IPS-18c (cell line): ENCODE results near the gene GRK6.
A peak's percentile ranks its signal among the peaks of the same experiment; 100 is the strongest.

ENCODE experiments used
- H3K4me3 ChIP-seq: 2 replicates; pipeline ENCODE4 v1.7.0; 2013; ENCODE audit warnings: low read depth, mild to moderate bottlenecking, low read length, moderate library complexity; ENCODE audit not compliant: insufficient read depth
- H3K9me3 ChIP-seq: one replicate; pipeline ENCODE4 v1.6.1; 2013; ENCODE audit warnings: mild to moderate bottlenecking, low read length, moderate library complexity; ENCODE audit not compliant: control insufficient read depth, insufficient read depth

The GRK6 gene

DNA sequence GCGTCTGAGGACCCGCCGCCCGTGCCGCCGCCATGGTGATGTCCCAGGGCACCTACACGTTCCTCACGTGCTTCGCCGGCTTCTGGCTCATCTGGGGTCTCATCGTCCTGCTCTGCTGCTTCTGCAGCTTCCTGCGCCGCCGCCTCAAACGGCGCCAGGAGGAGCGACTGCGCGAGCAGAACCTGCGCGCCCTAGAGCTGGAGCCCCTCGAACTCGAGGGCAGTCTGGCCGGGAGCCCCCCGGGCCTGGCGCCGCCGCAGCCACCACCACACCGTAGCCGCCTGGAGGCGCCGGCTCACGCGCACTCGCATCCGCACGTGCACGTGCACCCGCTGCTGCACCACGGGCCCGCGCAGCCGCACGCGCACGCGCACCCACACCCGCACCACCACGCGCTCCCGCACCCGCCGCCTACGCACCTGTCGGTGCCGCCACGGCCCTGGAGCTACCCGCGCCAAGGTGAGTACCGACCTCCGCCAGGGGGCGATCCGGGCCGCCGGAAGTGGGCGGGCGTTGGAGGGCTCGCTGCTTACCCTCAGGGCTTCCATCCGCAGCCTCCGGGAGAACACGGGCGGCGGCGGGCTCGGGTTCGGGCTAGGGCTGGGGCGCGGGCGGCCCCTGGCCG lies 28.7 kb downstream of the GRK6 start:
- H3K9me3 ChIP-seq, result peaks cover 4% of the 10 kb centered on the region

GRCh38 chr5:177455661-177456590 lies 29.4 kb downstream of the GRK6 start:
- Histone ChIP-seq H3K9me3 (no peaks in the 10 kb centered on the region), H3K4me3 (peak overlapping the region; percentile 76)

More for the DNA sequence above, 28.7 kb downstream of the GRK6 start:
- H3K4me3 ChIP-seq, result peak overlapping the region; percentile 76

- no peaks in the 10 kb centered on the region for H3K9me3 ChIP-seq
- no peak overlapping the region for H3K4me3 ChIP-seq
These were observed 30.1 kb downstream of the GRK6 start for GRCh38 chr5:177456591-177456964.

- Histone ChIP-seq H3K9me3 (no peaks in the 10 kb centered on the region), H3K4me3 (no peak overlapping the region; the same call in 1 of the 2 replicates)
These were observed 30.7 kb downstream of the GRK6 start for GRCh38 chr5:177456976-177457851.

DNA sequence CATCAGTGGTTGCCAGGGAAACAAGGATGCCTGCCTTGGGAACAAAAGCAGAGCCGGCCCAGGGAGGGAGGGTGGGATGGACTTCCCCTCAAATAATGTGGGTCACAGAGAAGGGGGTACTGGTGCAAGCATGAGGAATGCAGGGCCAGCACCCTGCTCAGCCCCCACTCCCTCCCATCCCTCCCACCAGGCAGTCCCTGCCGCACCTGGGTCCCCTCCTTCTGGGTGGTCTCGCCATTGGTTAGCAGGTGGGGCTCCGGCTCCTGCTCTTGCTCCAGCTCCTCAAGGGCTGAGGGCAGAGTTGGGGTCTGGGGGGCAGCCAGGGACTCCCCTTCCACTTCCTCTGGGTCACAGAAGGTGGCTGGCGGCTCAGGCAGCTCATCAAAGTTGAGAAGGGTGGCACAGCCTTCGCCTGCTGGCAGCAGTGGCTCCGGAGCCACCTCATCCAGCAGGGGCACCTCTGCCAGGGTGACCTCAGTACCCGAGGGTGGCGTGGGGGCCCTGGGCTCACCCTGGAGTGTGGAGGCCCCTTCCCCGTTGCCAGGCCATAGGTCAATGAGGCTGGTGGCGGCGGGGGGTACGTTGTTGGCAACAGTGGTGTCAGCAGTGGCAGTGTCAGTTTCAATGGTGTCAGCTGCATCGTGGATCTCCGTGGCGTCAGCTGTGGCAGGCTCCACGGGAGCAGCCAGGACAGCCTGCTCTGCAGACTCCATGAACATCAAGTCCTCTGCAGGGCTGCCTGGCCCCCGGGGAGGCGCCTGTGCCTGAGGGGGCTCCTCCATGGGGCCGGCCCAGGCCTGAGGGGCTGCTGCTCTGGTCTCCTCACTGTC lies 31.6 kb downstream of the GRK6 start:
- Histone ChIP-seq H3K9me3 (no peaks in the 10 kb centered on the region), H3K4me3 (no peak overlapping the region)

- H3K4me3 ChIP-seq, result no peak overlapping the region
These were observed 32.5 kb downstream of the GRK6 start for GRCh38 chr5:177458912-177459350.

DNA sequence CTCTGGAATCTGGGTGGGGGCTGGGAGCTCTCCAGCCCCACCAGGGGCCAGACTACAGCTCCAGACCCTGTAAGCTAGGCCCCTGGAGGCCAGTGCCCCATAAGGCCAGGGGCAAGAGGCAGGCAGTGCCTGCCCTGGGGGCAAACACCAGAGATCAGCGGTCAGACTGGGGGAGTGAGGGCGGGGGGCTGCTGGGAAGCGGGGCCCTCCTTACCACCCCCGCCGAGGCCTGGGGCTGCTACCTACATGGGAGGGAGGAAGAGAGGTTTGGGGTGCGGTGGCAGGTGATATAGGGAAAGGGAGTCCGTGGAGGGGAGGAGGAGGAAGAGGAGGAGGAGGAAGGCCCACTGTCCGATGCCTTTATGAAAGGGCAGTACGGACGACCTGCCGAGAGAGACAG lies 32.9 kb downstream of the GRK6 start:
- no peak overlapping the region for H3K4me3 ChIP-seq
- H3K9me3 ChIP-seq, result no peaks in the 10 kb centered on the region

More at GRCh38 chr5:177458912-177459350, 32.5 kb downstream of the GRK6 start:
- H3K9me3 ChIP-seq, result no peaks in the 10 kb centered on the region

- no peak overlapping the region for H3K4me3 ChIP-seq
- H3K9me3 ChIP-seq, result no peaks in the 10 kb centered on the region
These were observed 33.5 kb downstream of the GRK6 start for GRCh38 chr5:177459819-177460628.

DNA sequence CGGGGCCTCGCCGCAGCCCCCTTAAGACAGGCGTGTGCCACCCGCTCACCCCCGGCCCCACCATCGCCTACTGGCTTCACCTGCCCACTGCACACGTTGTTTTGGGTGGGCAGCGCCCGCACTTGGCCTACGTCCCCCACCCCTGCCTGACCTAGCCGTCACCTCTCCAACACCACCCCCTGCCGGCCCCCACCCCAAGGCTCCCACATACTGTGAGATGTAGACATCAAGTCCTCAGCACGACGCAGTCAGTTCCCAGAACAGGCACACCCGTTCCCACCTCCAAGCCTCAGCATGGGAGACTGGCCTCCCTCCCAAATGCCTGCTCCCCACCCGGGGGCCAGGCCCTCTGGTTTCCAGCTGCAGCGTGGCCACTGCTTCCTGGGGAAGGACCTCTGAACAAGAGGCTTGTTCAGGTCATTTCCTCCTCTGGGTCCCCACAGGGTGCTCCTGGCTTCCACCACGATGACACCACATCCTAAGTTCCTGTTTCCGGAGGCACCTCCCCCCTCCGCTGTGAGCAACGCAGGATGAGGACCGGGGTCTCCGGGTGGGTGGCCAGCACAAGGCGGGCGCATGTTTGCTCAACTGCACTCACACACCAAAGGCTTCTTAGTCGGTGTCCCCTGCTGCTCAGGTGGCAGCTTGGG lies 35.7 kb downstream of the GRK6 start:
- Histone ChIP-seq H3K4me3 (no peak overlapping the region), H3K9me3 (no peaks in the 10 kb centered on the region)

DNA sequence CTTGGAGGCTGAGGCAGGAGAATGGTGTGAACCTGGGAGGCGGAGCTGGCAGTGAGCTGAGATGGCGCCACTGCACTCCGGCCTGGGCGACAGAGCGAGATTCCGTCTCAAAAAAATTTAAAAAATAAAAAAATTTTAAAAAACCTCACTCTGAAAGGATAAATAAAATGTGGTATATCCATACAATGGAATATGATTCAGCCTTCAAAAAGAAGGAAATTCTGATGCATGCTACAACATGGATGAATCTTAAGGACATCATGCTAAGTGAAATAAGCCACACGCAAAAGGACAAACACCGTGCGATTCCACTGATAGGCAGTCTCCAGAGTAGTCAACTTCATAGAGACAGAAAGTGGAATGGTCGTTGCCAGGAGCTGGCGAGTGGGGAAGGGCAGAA lies 38.6 kb downstream of the GRK6 start:
- Histone ChIP-seq H3K4me3 (no peak overlapping the region), H3K9me3 (no peaks in the 10 kb centered on the region)

DNA sequence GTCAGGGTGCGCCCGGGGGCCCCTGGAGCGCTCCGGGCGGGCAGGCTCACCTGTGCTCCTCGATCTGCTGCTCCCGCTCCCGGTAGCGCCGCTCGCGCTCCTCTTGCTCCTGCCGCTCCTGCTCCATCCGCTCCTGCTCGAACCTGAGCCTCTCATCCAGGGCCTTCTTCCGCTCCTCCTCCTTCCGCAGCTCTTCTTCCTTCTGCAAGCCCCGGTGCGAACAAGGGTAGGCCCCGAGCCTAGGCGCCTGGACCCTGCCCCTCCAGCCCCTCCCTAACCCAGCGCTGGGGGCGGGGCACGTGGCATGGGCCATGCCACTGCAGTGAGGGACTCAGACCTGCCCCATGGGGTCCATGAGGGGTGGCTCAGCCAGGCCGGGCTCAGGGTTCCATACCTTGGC lies 40.4 kb downstream of the GRK6 start:
- H3K4me3 ChIP-seq, result no peak overlapping the region

DNA sequence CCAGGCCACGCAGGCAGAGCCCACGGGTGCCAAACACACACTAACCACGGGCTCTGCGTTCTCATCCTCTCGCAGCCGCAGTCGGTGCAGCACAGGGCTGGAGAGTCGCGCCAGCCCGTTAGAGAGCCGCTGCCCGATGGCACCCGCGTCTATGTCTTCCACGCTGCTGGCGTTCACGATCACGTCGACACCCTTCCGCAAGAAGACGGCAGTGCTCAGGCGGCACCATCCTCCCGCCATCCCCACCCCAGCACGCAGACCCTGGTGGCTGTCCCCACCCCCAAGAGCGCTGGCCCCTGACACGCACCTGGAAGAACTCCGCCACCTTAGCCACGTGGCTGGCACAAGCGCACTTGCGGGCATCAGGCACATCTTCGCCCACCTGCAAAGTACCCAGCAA lies 41.0 kb downstream of the GRK6 start:
- H3K4me3 ChIP-seq, result no peak overlapping the region
- H3K9me3 ChIP-seq, result no peaks in the 10 kb centered on the region

More for the DNA sequence above, 40.4 kb downstream of the GRK6 start:
- no peaks in the 10 kb centered on the region for H3K9me3 ChIP-seq

GRCh38 chr5:177468329-177468684 lies 41.8 kb downstream of the GRK6 start:
- Histone ChIP-seq H3K9me3 (no peaks in the 10 kb centered on the region), H3K4me3 (no peak overlapping the region; the same call in 1 of the 2 replicates)

DNA sequence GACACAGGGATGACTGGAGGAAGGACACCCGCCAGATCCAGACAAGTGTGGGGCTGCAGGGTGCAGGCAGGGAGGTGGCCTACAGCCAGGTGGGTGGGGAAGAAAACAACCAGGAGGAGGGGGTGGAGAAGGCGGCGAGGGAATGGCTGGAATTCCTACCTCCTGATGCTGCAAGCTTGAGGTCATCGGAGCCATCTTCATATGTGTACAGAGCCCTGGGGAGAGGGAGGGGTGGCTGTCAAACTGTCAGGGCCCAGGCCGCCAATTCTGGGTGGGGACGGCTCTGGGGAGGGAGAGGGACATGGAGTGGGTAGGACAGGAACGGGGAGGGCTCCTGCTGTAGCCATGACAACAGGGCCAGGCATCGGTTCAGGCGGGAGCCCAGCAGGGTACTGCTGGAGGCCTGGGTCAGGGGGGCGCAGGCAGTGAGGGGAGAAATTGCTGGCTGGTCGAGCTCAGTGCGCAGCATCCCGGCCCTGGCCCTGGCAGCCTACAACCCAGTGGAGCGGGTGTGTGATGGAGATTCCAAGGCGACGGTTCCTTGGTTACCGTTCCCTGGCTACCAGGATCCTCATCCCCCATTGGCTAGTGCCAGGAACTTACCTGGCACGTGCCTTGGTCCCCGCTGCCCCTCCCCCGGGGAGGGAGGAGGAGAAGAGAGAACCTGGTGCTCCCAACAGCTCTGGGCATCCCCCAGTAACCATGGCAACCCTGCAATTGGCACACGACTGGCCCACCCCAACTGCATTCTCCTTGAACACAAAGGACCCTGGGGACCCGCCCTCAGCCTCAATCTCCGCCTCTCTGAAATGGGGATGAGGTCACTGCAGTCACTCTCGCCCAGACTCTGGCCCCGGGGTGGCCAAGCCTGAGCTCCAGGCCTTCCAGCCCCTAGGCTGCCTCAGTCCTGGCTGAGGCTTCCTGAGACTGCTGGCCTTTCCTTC lies 42.5 kb downstream of the GRK6 start:
- H3K9me3 ChIP-seq, result no peaks in the 10 kb centered on the region

More for the DNA sequence above, 42.5 kb downstream of the GRK6 start:
- H3K4me3 ChIP-seq, result no peak overlapping the region
